Measurements from ENCODE around the gene ANKDD1A. TPM values are rescaled to one million over a fixed set of nuclear protein-coding genes. Genes with fewer than 3 reads are reported as not detected.

The ANKDD1A gene
- polyA plus RNA-seq (ENCODE audit: insufficient read length) = 6.1 TPM

- peak; percentile 82 for DNase-seq
Measured at GRCh38 chr15:64911311-64912186, at the start of gene ANKDD1A. Gene ANKDD1A, plus strand, starts transcription at chr15:64911902. Its CDS starts 29 bp downstream, at chr15:64911931.

- no peak for DNase-seq
Measured at GRCh38 chr15:64861960-64862359, 49.7 kb upstream of the ANKDD1A start.

- DNase-seq = no peak
Measured at GRCh38 chr15:64862408-64862807, 49.3 kb upstream of the ANKDD1A start.

GRCh38 chr15:64864068-64864467 is 47.6 kb upstream of the ANKDD1A start:
- DNase-seq = peak; percentile 56

- no peak for DNase-seq
Measured at GRCh38 chr15:64865126-64865997, 46.3 kb upstream of the ANKDD1A start.

GRCh38 chr15:64865998-64866520 is 45.6 kb upstream of the ANKDD1A start:
- no peak for DNase-seq

GRCh38 chr15:64869501-64869900 is 42.2 kb upstream of the ANKDD1A start:
- no peak for DNase-seq

- DNase-seq = no peak
Measured at GRCh38 chr15:64870353-64870752, 41.3 kb upstream of the ANKDD1A start.

- no peak for DNase-seq
Measured at GRCh38 chr15:64875641-64876223, 36.0 kb upstream of the ANKDD1A start.

- no peak for DNase-seq
Measured at GRCh38 chr15:64877435-64877834, 34.3 kb upstream of the ANKDD1A start.

- no peak for DNase-seq
Measured at GRCh38 chr15:64878705-64879104, 33.0 kb upstream of the ANKDD1A start.

- DNase-seq = no peak
Measured at GRCh38 chr15:64883100-64883581, 28.6 kb upstream of the ANKDD1A start.

GRCh38 chr15:64883997-64884511 is 27.6 kb upstream of the ANKDD1A start:
- no peak for DNase-seq

GRCh38 chr15:64884679-64885078 is 27.0 kb upstream of the ANKDD1A start:
- no peak for DNase-seq

- DNase-seq = no peak
Measured at GRCh38 chr15:64888336-64888735, 23.4 kb upstream of the ANKDD1A start.

- no peak for DNase-seq
Measured at GRCh38 chr15:64891561-64891960, 20.1 kb upstream of the ANKDD1A start.

GRCh38 chr15:64892847-64893403 is 18.8 kb upstream of the ANKDD1A start:
- no peak for DNase-seq

GRCh38 chr15:64893481-64894394 is 18.0 kb upstream of the ANKDD1A start:
- DNase-seq = peak; percentile 97

- no peak for DNase-seq
Measured at GRCh38 chr15:64894395-64895056, 17.2 kb upstream of the ANKDD1A start.
